ENCODE results near the gene GLT1D1. TPM values are rescaled to one million over a fixed set of nuclear protein-coding genes. Genes with fewer than 3 reads are reported as not detected.

Gene GLT1D1
- total RNA-seq, 4 donors from 2014 or later: 0.57 to 2.9 (median 1.4) TPM

DNA sequence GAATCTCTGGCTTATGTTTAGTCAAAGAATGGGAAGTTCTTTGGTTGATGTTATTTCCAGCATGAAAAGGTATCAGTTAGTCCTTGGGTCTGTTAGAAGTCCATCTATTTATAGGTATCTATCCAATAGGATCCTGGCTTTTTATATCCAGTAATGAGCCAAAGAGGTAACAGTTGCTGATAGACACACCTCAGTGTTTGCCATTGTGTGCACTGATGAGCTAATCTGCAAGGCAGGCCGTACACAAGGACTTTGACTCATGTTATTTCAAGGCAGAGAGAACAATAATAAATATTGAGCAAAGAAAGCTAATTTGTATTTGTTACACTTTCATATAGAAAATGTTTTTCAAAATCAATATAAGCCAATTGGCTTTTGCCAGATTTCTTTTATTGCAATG is 56.4 kb downstream of the GLT1D1 start:
- 71% methylated on average over 1 of the region's 1 CpG for WGBS
- H3K36me3 ChIP-seq: no peaks in the 10 kb centered on the region
- no peak overlapping the region for H3K27ac ChIP-seq
- H3K4me1 ChIP-seq: peaks cover 7% of the 10 kb centered on the region
- TF ChIP-seq POLR2A (IDR thresholded peaks at IDR 0.05): no peak
- TF ChIP-seq, protein P1, sequence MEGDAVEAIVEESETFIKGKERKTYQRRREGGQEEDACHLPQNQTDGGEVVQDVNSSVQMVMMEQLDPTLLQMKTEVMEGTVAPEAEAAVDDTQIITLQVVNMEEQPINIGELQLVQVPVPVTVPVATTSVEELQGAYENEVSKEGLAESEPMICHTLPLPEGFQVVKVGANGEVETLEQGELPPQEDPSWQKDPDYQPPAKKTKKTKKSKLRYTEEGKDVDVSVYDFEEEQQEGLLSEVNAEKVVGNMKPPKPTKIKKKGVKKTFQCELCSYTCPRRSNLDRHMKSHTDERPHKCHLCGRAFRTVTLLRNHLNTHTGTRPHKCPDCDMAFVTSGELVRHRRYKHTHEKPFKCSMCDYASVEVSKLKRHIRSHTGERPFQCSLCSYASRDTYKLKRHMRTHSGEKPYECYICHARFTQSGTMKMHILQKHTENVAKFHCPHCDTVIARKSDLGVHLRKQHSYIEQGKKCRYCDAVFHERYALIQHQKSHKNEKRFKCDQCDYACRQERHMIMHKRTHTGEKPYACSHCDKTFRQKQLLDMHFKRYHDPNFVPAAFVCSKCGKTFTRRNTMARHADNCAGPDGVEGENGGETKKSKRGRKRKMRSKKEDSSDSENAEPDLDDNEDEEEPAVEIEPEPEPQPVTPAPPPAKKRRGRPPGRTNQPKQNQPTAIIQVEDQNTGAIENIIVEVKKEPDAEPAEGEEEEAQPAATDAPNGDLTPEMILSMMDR (IDR thresholded peaks at IDR 0.05): no peak
- TF ChIP-seq EP300 (IDR thresholded peaks at IDR 0.05): no peak
- H3K9me3 ChIP-seq: no peaks in the 10 kb centered on the region
- no peaks in the 10 kb centered on the region for H3K27me3 ChIP-seq
- no peak overlapping the region for H3K4me3 ChIP-seq
- no peak for DNase-seq (ENCODE audit: low spot score in 2 of 2)

DNA sequence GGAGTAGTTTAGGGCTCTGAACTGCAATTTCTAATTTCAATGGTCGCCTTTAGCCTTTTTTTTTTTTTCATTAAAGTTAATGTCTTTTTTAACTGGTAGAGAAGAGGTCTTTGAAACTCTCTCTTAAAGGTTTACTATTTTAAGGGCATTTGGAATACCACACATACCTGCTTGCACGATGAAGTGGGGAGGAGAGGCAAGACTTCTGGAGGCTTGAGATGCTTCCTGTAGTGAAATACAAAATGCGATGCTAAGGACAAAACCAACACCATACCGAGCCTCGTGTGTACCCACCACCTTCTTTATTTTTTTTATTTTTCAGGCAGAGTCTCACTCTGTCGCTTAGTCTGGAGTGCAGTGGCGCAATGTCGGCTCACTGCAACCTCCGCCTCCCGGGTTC is 57.4 kb downstream of the GLT1D1 start:
- Histone ChIP-seq H3K36me3 (no peaks in the 10 kb centered on the region), H3K27ac (no peak overlapping the region), H3K9me3 (no peaks in the 10 kb centered on the region), H3K4me1 (peaks cover 7% of the 10 kb centered on the region), H3K4me3 (no peak overlapping the region), H3K27me3 (no peaks in the 10 kb centered on the region)
- 94% methylated on average over 10 of the region's 10 CpGs for WGBS
- no peak for DNase-seq (ENCODE audit: low spot score in 2 of 2)
- TF ChIP-seq POLR2AphosphoS5 (IDR thresholded peaks at IDR 0.05) (no peak), EP300 (IDR thresholded peaks at IDR 0.05) (no peak), POLR2A (IDR thresholded peaks at IDR 0.05) (no peak)
- TF ChIP-seq, protein P1 (IDR thresholded peaks at IDR 0.05): no peak

DNA sequence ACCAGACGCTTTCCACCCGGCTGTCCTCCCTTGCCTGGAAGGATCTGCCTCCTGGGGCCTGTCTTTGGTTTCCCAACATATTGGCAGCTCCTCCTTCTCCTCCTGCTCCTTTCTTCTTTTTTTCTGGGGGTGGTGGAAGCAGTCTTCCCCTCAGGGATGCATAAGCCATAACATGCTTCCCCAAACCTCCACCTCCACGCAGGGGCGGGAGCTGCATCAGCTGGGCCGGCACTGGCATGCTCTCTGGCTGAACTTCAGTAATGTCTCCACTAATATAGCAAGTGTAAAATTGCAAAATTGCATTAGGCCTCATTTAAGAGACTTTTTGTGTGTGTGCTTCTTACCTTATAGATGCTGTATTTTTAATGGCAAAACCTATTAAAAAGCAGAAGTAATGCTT is 58.6 kb downstream of the GLT1D1 start:
- no peaks in the 10 kb centered on the region for H3K9me3 ChIP-seq
- H3K36me3 ChIP-seq: no peaks in the 10 kb centered on the region
- peaks cover 7% of the 10 kb centered on the region for H3K4me1 ChIP-seq
- TF ChIP-seq POLR2A (IDR thresholded peaks at IDR 0.05) (no peak), POLR2AphosphoS5 (IDR thresholded peaks at IDR 0.05) (no peak), EP300 (IDR thresholded peaks at IDR 0.05) (no peak)
- no peak for DNase-seq (ENCODE audit: low spot score in 2 of 2)
- no peaks in the 10 kb centered on the region for H3K27me3 ChIP-seq
- H3K4me3 ChIP-seq: no peak overlapping the region
- H3K27ac ChIP-seq: no peak overlapping the region
- WGBS: 43% methylated on average over 5 of the region's 5 CpGs

DNA sequence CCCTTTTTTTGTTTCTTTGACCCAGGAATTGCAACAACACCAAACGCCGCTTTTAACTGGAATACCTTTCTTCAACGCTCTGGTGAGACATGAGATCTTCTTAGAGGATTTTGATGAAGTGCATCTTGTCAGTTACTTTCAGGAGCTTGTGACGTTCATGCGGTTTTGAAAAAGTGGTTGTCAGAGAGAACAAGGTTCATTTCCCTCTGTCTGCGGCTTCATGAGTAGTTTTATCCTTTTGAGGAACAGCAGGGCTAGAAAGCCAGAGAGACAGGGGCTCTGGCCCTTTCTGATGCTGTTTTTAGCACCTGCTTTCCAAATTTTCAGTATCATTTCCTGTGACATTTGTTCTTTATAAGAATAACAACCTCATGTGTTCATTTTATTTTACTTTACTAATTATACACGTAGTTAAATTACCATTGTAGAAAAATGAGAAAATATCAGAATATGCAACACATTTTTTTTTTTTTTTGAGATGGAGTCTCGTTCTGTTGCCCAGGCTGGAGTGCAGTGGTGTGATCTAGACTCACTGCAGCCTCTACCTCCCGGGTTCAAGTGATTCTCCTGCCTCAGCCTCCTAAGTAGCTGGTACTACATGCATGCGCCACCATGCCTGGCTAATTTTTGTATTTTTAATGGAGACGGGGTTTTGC is 61.8 kb downstream of the GLT1D1 start:
- no peak for DNase-seq (ENCODE audit: low spot score in 2 of 2)
- Histone ChIP-seq H3K4me3 (no peak overlapping the region), H3K36me3 (no peaks in the 10 kb centered on the region), H3K4me1 (peaks cover 7% of the 10 kb centered on the region), H3K27me3 (no peaks in the 10 kb centered on the region), H3K9me3 (no peaks in the 10 kb centered on the region), H3K27ac (no peak overlapping the region)
- WGBS: 79% methylated on average over 11 of the region's 11 CpGs
- TF ChIP-seq POLR2AphosphoS5 (IDR thresholded peaks at IDR 0.05) (no peak), EP300 (IDR thresholded peaks at IDR 0.05) (no peak), POLR2A (IDR thresholded peaks at IDR 0.05) (no peak)
- TF ChIP-seq, protein P1 (IDR thresholded peaks at IDR 0.05): no peak

DNA sequence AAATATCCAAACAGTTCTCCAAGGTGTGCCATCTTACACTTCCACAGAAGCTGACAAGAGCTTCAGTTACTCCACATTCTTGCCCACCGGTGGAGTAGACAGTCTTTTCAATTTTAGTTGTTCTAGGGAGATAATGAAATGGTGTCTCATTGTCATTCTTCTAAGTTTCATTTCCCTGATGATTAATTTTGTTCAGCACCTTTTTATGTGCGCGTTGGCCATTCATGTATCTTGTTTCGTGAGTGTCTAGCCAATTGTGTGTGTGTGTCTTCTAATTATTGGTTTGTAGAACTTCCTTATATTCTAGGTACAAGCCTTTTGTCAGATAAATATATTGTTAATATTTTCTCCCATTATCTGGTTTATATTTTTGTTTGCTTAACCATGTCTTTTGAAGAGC is 63.1 kb downstream of the GLT1D1 start:
- Histone ChIP-seq H3K4me3 (no peak overlapping the region), H3K4me1 (peaks cover 14% of the 10 kb centered on the region), H3K36me3 (no peaks in the 10 kb centered on the region), H3K27ac (no peak overlapping the region), H3K9me3 (no peaks in the 10 kb centered on the region), H3K27me3 (no peaks in the 10 kb centered on the region)
- TF ChIP-seq, protein P1 (IDR thresholded peaks at IDR 0.05): no peak
- TF ChIP-seq POLR2AphosphoS5 (IDR thresholded peaks at IDR 0.05): no peak
- TF ChIP-seq POLR2A (IDR thresholded peaks at IDR 0.05): no peak
- no peak for TF ChIP-seq EP300 (IDR thresholded peaks at IDR 0.05)
- WGBS: 94% methylated on average over 4 of the region's 4 CpGs
- DNase-seq (ENCODE audit: low spot score in 2 of 2): no peak
